ENCODE measurements around the gene ABI1. TPM values are rescaled to one million over a fixed set of nuclear protein-coding genes. Genes with fewer than 3 reads are reported as not detected.

The ABI1 gene
- total and polyA plus RNA-seq, 2 donors (not counting 3 experiments of a cell fraction or from before 2014, with no cell fraction given), result 58.8 to 59.1 TPM

GRCh38 chr10:26700884-26701630 is 159.7 kb downstream of the ABI1 start:
- ChIA-PET POLR2A (no interaction called here), CTCF (interaction anchor here (1.2 kb wide), 1 partner anchor 25 kb away, joined by 4 read pairs; no protein-coding TSS in a partner anchor)
- Histone ChIP-seq H3K79me2 (ENCODE audit: control insufficient read depth, insufficient read depth, low read length) (peaks cover 53% of the 10 kb centered on the region), H3K4me1 (ENCODE audit: control insufficient read depth, extremely low read depth, insufficient read depth, low read length) (peaks cover 10% of the 10 kb centered on the region), H3K27me3 (ENCODE audit: control insufficient read depth in 2 of 2, insufficient read depth in 2 of 2, low read length in 2 of 2) (no peaks in the 10 kb centered on the region), H3K4me2 (ENCODE audit: insufficient read depth, low read length) (no peak overlapping the region), H3K9me3 (replicated peaks; ENCODE audit: control insufficient read depth, insufficient read depth, low read length) (no peaks in the 10 kb centered on the region), H4K20me1 (replicated peaks; ENCODE audit: control insufficient read depth, extremely low read depth, insufficient read depth, low read length) (no peaks in the 10 kb centered on the region), H3K27ac (ENCODE audit: insufficient read depth, low read depth, low read length) (no peak overlapping the region), H2AFZ (ENCODE audit: low read depth, low read length) (no peak overlapping the region), H3K9me1 (replicated peaks; ENCODE audit: control insufficient read depth, extremely low read depth, insufficient read depth, low read length) (no peaks in the 10 kb centered on the region), H3K4me3 (replicated peaks in 1 of 3; ENCODE audit: insufficient read depth in 1 of 3, low read depth in 1 of 3, low read length in 3 of 3) (no peak overlapping the region), H3K9ac (replicated peaks; ENCODE audit: extremely low read depth, insufficient read depth, low read length) (no peak overlapping the region), H3K36me3 (ENCODE audit: control insufficient read depth in 2 of 2, extremely low read depth in 1 of 2, insufficient read depth in 2 of 2, low read length in 2 of 2) (no peaks in the 10 kb centered on the region)
- intact Hi-C loops (cut with micrococcal nuclease), result no loop called here
- no peak for FAIRE-seq
- no peak for DNase-seq (ENCODE audit: low read depth, low spot score)
- TF ChIP-seq FOS (IDR thresholded peaks at IDR 0.05; ENCODE audit: borderline replicate concordance, insufficient read depth, low read length) (no peak), POLR2A (IDR thresholded peaks at IDR 0.05; ENCODE audit: low read depth, low read length) (no peak), JUN (IDR thresholded peaks at IDR 0.05; ENCODE audit: borderline replicate concordance, insufficient read depth, insufficient read length, low read depth) (no peak), EZH2 (IDR thresholded peaks at IDR 0.05; ENCODE audit: borderline replicate concordance, low read depth, low read length, severe bottlenecking) (no peak), POLR2AphosphoS5 (IDR thresholded peaks at IDR 0.05; ENCODE audit: insufficient read depth, low read depth, low read length) (no peak), MYC (IDR thresholded peaks at IDR 0.05; ENCODE audit: low read depth, low read length) (no peak), GATA2 (IDR thresholded peaks at IDR 0.05; ENCODE audit: insufficient read depth, insufficient read length, low read depth, low read length) (no peak), CTCF (IDR thresholded peaks at IDR 0.05; ENCODE audit: extremely low read depth in 1 of 2, insufficient read depth in 1 of 2, low read depth in 1 of 2, low read length in 2 of 2) (no peak)
- TF ChIP-seq, protein P1, sequence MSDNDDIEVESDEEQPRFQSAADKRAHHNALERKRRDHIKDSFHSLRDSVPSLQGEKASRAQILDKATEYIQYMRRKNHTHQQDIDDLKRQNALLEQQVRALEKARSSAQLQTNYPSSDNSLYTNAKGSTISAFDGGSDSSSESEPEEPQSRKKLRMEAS (IDR thresholded peaks at IDR 0.05; ENCODE audit: insufficient read depth, insufficient read length), result no peak
- dilution Hi-C loops (cut with MboI; ENCODE audit: extremely low pct_ligation_motif_present, low sequenced_read_pairs), result no loop called here
- no TSS peak for BruUV-seq (replicated peaks)
